22Rv1 (cell line): Measurements from ENCODE around the gene VIL1.

ENCODE experiments used
- CTCF ChIP-seq: fragments of 450-650 bp; IDR thresholded peaks from 2 replicates; pipeline ENCODE4 v1.5.1; 2017; ENCODE audit warnings: mild to moderate bottlenecking
- ZFX ChIP-seq: fragments of 450-650 bp; IDR thresholded peaks from 2 replicates; pipeline ENCODE4 v1.6.1; 2017; ENCODE audit warnings: antibody characterized with exemption, borderline replicate concordance

- TF ChIP-seq CTCF = no peak
- no peak for TF ChIP-seq ZFX
These were observed 37.0 kb upstream of the VIL1 start, which contains the start of gene SLC11A1 for GRCh38 chr2:218381916-218382366.
